Esophagus squamous epithelium (tissue), 5 donors: Measurements from ENCODE around the gene HOXC5. TPM values are rescaled to one million over a fixed set of nuclear protein-coding genes. Genes with fewer than 3 reads are reported as not detected.
A peak's percentile ranks its signal among the peaks of the same experiment; 100 is the strongest.
"Not testable (repeated sequence)": the region's sequence is repeated elsewhere in the genome, so short reads cannot be mapped to it uniquely, and the experiment has no call there.

ENCODE experiments used
- DNase-seq: peaks from one replicate; lab custom pipeline; 2025; lab: John Stamatoyannopoulos, UW
- H3K27ac ChIP-seq, 4 donors: fragments of 200-600 bp; sonication (generic); one replicate each; pipeline ENCODE4 v1.5.1; 2016 to 2019; ENCODE audit warnings: mild to moderate bottlenecking in 1 of 4
- H3K27me3 ChIP-seq, 4 donors: fragments of 200-600 bp; sonication (generic); 1 replicate in 3 of 4; 2 replicates in 1 of 4; pipeline versions ENCODE4 v1.5.1 to v1.6.0; 2017 to 2021; ENCODE audit warnings: antibody characterized with exemption in 1 of 4
- H3K36me3 ChIP-seq, 3 donors: fragments of 200-600 bp; sonication (generic); one replicate each; pipeline ENCODE4 v1.5.1; 2016 to 2019
- H3K4me1 ChIP-seq, 3 donors: fragments of 200-600 bp; sonication (generic); one replicate each; pipeline ENCODE4 v1.5.1; 2017 to 2019
- H3K4me3 ChIP-seq, 4 donors: fragments of 200-600 bp; sonication (generic); 1 replicate in 3 of 4; 2 replicates in 1 of 4; pipeline ENCODE4 v1.5.1; 2016 to 2019; ENCODE audit warnings: mild to moderate bottlenecking in 2 of 4, moderate library complexity in 1 of 4
- H3K9me3 ChIP-seq, 3 donors: fragments of 200-600 bp; sonication (generic); one replicate each; pipeline ENCODE4 v1.5.1; 2016 to 2019
- POLR2A ChIP-seq, 4 donors: fragments of 450-650 bp; IDR thresholded peaks; one replicate each; pipeline ENCODE4 v1.6.1; 2017; ENCODE audit warnings: antibody characterized with exemption in 4 of 4, mild to moderate bottlenecking in 4 of 4, moderate library complexity in 3 of 4
- WGBS, 2 donors: methylation state at CpG; one replicate each; pipeline ENCODE4 v1.1.5; 2018; 5-methylcytosine and 5-hydroxymethylcytosine counted together
- intact Hi-C: fragments of 100-400 bp; cut with DNase I; formaldehyde crosslinking; loops from one replicate; pipeline ENCODE4 v1.15.0; 2022
- total RNA-seq, 4 donors: library from RNA; depleted of rRNA; stranded (reverse); fragments of >200 nt; gene quantifications; one replicate each; pipeline ENCODE4 v1.1.0, GENCODE V29; 2016
- TF ChIP-seq, protein P1 (sequence below), 6 experiments: fragments of 450-650 bp in 4 of 6; fragments of 200-600 bp in 2 of 6; sonication (generic) in 2 of 6; IDR thresholded peaks; one replicate each; pipeline ENCODE4 v1.5.1; 2016 to 2019; ENCODE audit warnings: antibody characterized with exemption in 6 of 6, mild to moderate bottlenecking in 4 of 6, moderate library complexity in 4 of 6
- donor health status: DM: yes; HTN: yes; CAD: no.

The HOXC5 gene
- total RNA-seq, 4 donors from 2014 or later, result 0.31 to 1.1 TPM; not detected in 2

DNA sequence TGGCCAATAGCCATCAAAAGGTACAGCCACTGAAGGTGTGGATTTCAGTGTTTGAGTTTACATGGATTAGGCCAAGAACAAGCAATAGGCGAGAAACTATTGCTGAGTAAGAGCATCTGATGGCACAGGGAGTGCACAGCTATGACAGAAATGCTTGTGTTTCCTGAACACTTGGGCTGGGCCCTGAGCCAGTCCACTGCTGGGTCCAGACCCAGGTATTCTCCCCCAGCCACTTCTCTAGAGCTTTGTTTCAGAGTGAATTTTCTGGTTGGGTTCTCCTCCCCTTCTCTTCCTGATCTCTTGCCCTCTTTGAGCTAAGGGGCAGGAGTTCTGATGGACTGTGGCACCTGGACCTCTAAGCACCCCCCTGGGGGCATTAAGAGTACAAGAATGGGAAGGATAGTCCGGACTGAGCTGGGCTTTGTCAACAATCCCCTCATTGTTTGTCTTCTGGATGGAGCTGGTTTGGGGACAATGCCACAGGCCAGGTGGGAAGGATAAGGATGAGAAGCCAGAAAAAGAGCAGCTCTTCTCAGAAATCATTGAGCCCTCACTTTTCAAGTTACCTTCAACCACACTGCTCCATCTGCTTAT is 8.3 kb downstream of the HOXC5 start:
- Histone ChIP-seq H3K27me3 (peaks cover 0 to 80% (median 2%) of the 10 kb centered on the region in 4 donors), H3K36me3 (no peaks in the 10 kb centered on the region), H3K9me3 (no peaks in the 10 kb centered on the region), H3K4me3 (no peak overlapping the region), H3K4me1 (peaks cover 0 to 88% (median 22%) of the 10 kb centered on the region in 3 donors), H3K27ac (peak overlapping the region in 2 of 4 donors; percentile 10 to 85)
- WGBS, 2 donors, result 46 to 57% methylated on average over 2 of the region's 2 CpGs
- DNase-seq, result no peak
- TF ChIP-seq, protein P1, sequence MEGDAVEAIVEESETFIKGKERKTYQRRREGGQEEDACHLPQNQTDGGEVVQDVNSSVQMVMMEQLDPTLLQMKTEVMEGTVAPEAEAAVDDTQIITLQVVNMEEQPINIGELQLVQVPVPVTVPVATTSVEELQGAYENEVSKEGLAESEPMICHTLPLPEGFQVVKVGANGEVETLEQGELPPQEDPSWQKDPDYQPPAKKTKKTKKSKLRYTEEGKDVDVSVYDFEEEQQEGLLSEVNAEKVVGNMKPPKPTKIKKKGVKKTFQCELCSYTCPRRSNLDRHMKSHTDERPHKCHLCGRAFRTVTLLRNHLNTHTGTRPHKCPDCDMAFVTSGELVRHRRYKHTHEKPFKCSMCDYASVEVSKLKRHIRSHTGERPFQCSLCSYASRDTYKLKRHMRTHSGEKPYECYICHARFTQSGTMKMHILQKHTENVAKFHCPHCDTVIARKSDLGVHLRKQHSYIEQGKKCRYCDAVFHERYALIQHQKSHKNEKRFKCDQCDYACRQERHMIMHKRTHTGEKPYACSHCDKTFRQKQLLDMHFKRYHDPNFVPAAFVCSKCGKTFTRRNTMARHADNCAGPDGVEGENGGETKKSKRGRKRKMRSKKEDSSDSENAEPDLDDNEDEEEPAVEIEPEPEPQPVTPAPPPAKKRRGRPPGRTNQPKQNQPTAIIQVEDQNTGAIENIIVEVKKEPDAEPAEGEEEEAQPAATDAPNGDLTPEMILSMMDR (IDR thresholded peaks at IDR 0.05), result no peak
- TF ChIP-seq POLR2A (IDR thresholded peaks at IDR 0.05), result no peak
- intact Hi-C loops, result no loop called here

DNA sequence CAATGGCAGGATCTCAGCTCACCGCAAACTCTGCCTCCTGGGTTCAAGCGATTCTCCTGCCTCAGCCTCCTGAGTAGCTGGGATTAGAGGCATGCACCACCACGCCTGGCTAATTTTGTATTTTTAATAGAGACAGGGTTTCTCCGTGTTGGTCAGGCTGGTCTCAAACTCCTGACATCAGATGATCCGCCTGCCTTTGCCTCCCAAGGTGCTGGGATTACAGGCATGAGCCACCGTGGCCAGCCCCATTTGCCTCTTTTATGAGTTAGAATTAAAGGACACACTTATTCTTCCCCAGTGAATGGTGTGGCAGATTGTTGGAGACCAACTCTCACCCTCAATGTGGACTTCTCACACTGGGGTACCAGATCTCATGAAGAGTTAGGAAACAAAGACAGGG is 9.2 kb downstream of the HOXC5 start:
- WGBS, 2 donors, result 84 to 86% methylated on average over 4 to 5 of the region's 6 CpGs
- DNase-seq, H3K36me3 ChIP-seq, H3K27ac ChIP-seq, H3K9me3 ChIP-seq, intact Hi-C loops, H3K4me3 ChIP-seq: not testable (repeated sequence)
- peaks cover 2 to 88% (median 20%) of the 10 kb centered on the region in 3 donors for H3K4me1 ChIP-seq
- peaks cover 0 to 82% (median 2%) of the 10 kb centered on the region in 4 donors for H3K27me3 ChIP-seq

DNA sequence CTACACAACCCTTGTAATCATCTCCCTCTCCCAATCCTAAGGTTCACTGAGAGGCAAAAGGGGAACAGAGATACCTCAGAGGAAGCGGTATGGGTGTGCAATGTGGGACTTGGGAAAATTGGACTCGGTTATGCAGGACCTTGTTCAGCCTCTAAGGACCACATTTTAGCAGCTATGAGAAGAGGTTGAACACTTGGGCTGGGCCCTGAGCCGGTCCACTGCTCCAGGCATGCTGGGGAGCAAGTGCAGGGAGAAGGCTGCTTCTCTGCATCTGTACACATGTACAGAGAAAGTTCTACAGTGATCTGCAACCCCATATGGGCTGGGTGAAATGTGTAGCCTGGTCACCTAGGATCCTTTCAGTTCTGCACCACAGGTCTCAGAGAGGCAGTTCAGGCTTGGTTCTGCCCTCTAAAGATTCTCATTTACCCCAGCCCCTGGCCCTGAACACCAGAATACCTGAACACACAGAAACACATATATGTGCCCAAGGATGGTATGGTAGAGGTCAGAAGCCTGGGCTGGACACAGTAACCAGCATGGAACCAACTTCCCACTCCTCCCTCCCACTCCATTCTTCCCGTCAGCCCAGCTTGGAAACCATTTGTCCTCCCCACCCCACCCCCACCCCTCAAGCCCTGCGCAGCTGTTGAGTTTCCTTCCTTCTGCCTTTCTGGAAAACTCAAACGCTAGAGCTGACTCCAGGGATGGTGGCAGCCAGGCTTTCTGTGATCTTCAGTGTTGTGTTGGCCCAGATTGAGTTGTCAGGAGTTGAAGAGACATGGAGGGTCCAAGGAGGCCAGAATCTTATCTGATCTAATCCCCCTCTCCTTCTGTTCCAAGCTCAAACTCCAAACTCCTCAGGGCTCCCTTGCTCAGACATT is 10.4 kb downstream of the HOXC5 start:
- WGBS, 2 donors, result 61 to 69% methylated on average over 4 to 5 of the region's 6 CpGs
- Histone ChIP-seq H3K9me3 (no peaks in the 10 kb centered on the region), H3K27me3 (peaks cover 0 to 82% (median 3%) of the 10 kb centered on the region in 4 donors), H3K36me3 (no peaks in the 10 kb centered on the region), H3K4me1 (peaks cover 3 to 86% (median 11%) of the 10 kb centered on the region in 3 donors), H3K4me3 (no peak overlapping the region), H3K27ac (no peak overlapping the region)
- intact Hi-C loops, result no loop called here
- DNase-seq, result no peak
- no peak for TF ChIP-seq POLR2A (IDR thresholded peaks at IDR 0.05)
- TF ChIP-seq, protein P1 (IDR thresholded peaks at IDR 0.05), result no peak

DNA sequence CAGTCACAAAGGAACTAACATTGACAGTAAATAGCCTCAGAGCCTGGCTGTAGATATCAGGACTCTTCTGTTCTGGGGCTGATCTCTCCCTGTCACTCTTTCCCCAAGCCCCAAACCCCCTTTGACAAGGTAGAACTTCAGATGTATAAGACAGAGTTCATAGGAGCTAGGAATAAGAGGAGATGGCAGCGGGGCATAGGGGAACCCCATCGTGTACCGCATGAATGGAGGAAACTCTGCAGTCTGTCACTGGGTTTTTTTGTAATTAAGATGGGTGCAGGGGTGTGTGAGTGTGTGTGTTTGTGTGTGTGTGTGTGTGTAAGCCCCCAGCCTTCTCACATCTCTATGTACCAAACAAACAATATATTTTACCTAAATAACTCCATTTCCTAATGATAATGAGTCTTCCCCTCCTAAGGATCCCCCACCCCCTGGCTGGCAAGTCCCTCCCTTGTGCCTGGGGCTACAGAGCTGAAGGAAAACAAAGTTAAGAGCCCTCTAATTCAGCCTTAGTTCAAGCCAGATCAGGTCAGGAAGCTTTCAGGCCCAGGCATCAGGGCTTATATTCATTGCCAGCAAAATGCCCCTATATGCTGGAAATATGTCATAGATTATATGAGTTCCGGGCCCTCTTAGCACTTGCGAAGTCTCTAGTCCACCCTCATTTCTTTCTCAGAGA is 11.7 kb downstream of the HOXC5 start:
- Histone ChIP-seq H3K4me3 (no peak overlapping the region), H3K36me3 (no peaks in the 10 kb centered on the region), H3K9me3 (no peaks in the 10 kb centered on the region), H3K27ac (no peak overlapping the region), H3K27me3 (peaks cover 0 to 80% (median 3%) of the 10 kb centered on the region in 4 donors), H3K4me1 (peaks cover 0 to 86% (median 3%) of the 10 kb centered on the region in 3 donors)
- intact Hi-C loops, result no loop called here
- no peak for DNase-seq
- 30 to 61% methylated on average over 5 of the region's 5 CpGs for WGBS, 2 donors
- TF ChIP-seq, protein P1 (IDR thresholded peaks at IDR 0.05), result no peak
- TF ChIP-seq POLR2A (IDR thresholded peaks at IDR 0.05), result no peak

DNA sequence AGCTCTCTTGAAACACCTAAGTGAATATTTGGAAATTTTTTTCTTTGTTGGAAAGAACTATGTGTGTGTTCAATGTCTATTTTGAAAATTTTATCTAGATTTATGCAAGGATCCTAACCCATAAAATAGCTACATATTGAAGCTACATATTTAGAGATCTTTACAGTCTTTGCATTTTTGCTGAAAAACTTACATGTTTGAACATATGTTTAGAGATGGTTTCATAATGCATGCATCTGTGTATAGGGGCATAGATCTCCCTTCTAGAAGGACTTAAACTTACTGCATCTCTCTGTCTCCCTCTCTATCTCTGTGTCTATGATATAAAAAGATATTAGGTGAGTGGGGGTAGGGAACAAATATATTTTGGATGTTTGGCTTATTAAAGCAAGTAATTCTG is 12.6 kb downstream of the HOXC5 start:
- TF ChIP-seq, protein P1 (IDR thresholded peaks at IDR 0.05), result no peak
- no peak for TF ChIP-seq POLR2A (IDR thresholded peaks at IDR 0.05)
- H3K4me3 ChIP-seq, result no peak overlapping the region
- intact Hi-C loops, result no loop called here
- no peaks in the 10 kb centered on the region for H3K36me3 ChIP-seq
- no peak overlapping the region for H3K27ac ChIP-seq
- peaks cover 0 to 86% (median 3%) of the 10 kb centered on the region in 3 donors for H3K4me1 ChIP-seq
- DNase-seq, result no peak
- H3K9me3 ChIP-seq, result no peaks in the 10 kb centered on the region
- H3K27me3 ChIP-seq, result peaks cover 0 to 78% (median 3%) of the 10 kb centered on the region in 4 donors
